Mucosa of gallbladder (tissue), 1 donor: ENCODE measurements around the gene EFCAB6. TPM values are rescaled to one million over a fixed set of nuclear protein-coding genes. Genes with fewer than 3 reads are reported as not detected.

Experiments used
- DNase-seq: peaks from one replicate; pipeline ENCODE4 v3.0.0-alpha.2; 2020; ENCODE audit warnings: low spot score
- total RNA-seq: library from RNA; stranded (reverse); gene quantifications from one replicate; pipeline ENCODE4 v1.2.1, GENCODE V29; 2021
- donor health status: DM: no; HTN: no; CAD: no.

Gene EFCAB6
- total RNA-seq, 1 donor from 2014 or later: 4.1 TPM

DNA sequence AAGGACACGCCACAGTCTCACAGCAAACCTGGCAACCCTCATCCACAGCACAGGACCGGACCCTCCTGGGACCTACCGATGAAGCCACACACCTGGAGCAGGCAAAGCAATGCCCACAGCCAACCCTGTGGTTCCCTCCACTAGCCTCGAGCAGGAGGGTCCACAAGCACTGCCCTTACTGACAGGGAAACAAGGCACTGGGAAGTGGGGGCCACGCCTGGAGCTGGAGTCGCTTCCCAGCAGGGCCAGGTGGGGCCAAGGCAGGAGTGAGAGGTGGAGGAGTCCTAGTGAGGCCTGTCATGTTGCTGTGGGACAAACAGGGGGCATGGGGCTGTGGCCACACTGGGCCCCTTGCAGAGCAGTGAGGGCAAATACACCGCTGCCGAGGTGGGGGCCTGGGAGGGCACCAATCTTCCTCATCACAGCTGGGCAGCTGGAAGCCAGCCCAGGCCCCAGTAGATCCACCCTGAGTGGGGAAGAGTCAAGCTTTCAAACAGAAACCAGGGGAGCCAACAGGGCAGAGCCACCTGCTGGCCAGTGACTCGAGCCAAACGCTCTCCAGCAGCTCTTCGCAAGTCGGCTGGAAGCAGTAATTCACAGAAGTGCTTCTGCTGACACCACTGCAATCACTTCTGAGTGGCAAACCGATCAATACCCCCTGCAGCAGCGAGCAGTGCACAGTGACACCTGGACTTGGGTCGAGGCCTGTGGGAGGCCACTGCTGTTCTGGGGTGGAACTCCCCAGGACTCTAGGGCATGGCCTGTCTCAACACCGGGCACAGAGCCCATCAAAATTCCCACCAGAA, 36.5 kb upstream of the EFCAB6 start:
- peak; percentile 41 for DNase-seq

GRCh38 chr22:43847376-43848289, 35.5 kb upstream of the EFCAB6 start:
- DNase-seq: no peak

DNA sequence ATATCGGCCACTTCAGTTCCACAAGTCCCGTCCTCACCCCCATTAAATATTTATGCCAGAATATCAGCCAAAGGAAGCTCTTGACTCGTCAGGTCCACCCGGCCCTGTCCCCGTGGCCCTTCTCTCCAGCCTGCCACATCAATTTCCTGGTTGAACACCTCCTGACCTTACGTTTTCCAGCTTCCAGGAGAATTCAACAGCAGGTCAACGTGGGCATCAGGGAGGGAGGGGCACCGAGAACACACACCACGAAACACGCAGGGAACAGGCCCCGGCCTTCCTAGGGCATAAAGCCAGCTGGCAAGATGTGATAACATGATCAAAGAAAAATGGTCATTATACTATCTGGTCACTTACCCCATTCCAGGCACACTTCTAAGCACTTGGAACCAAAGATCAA, 34.9 kb upstream of the EFCAB6 start:
- no peak for DNase-seq

DNA sequence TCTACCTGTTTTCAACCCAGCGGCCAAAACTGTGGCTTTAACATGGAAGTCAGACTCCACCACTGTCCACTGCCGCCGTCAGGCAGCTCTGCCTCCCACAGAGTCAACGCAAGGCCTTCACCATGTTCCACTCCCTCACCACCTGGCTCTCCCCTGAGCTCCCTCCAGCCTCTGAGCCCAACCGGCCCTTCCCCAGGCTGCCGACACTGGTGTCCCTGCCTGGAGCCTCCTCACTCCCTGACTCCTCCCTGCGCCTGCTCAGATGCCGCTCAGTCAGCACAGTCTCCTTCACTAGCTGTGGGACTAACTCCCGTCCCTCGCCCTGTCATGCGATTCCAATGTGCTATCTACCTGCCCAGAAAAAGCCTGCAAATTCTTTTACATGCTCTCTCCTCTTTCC, 33.9 kb upstream of the EFCAB6 start:
- DNase-seq: no peak

- DNase-seq: no peak
These were observed 32.7 kb upstream of the EFCAB6 start for GRCh38 chr22:43844560-43845545.

DNA sequence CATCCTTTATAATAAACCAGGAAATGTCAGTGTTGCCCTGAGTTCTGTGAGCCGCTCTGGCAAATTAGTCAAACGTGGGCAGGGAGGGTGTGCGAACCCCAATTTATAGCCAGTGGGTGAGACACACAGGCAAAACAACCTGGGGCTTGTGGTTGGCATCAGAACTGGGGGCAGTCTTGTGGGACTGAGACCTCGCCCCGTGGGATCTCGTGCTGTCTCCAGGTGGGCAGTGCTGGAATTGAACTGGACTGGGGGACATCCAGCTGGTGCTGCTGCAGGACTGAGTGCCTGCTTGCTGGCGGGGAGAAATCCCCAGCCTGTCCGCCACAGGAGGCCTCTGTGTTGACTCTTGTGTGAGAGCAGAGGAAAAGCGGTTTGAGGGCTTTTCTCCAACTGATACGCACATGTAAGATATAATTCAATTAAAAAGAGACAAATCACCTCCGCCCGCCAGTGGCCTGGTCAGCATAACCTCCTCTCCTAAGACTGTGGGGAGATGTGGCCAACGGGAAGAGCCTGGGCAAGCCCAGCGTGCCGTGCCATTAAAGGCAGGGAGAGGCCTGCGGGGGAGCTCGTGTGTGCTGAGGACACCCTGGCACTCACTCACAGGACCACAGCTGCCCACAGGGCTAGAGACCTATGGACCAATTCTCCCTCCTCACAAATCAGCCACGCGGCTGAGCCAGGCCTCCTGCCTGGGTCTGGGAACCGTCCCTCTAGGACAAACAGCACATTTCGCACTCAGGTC, 31.9 kb upstream of the EFCAB6 start:
- no peak for DNase-seq

GRCh38 chr22:43841742-43842141, 29.6 kb upstream of the EFCAB6 start:
- no peak for DNase-seq

GRCh38 chr22:43840851-43841250, 28.7 kb upstream of the EFCAB6 start:
- no peak for DNase-seq

DNA sequence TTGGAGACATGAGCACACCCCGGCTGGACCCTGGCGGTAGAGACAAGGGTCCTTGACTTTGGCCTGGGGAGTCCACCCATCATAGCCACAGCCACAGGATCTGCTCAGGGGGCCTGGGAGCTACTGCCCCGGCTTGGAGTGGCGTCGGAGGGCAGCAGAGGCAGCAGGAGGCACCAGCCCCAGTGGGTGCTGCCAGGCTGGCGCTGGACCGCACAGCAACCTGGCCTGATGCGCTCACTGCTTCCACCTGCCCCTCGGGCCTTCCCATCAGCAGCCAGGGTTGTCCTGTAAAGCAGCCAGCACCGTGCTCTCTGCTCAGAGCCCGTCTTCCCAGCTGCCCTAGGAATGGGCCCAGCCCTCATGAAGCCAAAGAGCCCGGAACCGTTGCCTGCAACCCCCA, 28.3 kb upstream of the EFCAB6 start:
- no peak for DNase-seq

DNA sequence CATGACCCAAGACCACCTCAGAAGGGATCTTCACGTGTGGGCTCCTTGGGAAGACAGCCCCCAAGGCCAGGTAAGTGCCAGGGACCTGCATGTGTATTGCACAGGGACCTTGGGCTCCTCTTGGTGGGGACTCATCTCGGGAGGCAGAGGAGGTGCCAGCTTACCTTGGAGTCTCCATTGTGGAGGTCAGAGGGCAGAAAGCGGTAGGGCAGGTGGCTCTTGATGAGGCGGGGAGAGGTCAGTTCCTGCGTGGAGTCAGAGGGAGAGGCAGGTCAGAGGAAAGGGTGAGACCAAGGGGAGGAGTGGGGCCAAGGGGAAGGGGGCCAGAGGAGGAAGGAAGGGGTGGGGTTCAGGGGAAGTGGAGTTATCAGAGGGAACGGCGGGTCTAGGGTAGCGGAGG, 27.7 kb upstream of the EFCAB6 start:
- DNase-seq: no peak

- no peak for DNase-seq
These were observed 26.6 kb upstream of the EFCAB6 start for GRCh38 chr22:43838571-43839307.

- no peak for DNase-seq
These were observed 26.1 kb upstream of the EFCAB6 start for GRCh38 chr22:43838161-43838560.

DNA sequence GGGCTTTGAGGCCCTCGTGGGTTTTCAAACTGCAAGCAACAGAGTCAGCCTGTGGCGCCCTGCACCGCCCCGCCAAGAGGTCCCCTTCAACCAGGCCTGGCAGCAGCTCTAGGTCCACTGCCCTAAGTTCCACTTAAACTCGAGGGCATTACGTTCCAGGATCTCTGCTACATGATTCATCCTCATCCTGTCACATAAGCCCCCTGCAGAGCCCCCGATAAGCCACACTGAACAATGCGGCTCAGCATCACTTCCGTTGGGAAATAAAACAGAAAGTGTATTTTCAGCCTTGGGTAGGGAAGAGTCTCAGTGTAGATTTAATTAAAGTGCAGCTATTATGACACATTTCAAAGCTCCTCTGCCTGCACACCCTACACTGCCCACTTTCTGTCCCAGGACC, 25.6 kb upstream of the EFCAB6 start:
- no peak for DNase-seq

DNA sequence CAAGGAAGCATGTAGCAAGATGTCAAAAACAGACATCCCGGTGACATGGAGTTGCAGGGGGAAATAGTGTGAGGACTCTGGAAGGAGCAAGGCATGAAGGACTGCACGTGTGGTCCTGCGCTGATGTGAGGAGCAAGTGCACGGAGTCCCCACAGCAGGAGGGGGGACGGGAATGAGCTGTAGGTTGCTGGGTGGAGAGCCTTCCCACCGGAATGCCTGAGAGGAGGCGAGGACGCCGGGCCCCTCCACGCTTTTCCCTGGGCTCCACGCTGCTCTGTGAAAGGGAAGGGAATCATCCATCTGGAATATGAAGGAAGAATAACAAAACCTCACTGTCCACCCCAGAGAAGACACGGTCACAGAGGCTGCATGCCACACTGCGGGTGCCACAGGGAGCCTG, 23.6 kb upstream of the EFCAB6 start:
- no peak for DNase-seq

DNA sequence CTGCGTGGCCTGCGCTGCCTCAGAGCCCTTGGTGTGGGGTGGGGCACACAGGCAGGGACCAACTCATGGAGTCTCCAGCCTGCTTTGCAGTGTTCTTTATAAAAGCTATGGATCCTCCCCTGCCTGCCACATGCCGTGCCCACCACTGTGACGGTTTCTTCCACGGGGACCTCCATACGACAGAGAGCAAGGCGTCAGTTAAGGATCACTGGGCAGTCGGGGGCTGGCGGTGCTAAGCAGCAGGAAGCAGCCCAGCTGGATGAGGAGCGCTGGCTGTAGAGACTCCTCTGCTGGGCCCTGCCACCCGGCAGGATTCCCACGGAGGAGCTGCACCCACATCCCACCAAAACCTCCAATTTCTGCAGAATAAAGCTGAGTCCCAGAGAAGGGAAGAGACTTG, 23.1 kb upstream of the EFCAB6 start:
- DNase-seq: no peak

- DNase-seq: no peak
These were observed 21.5 kb upstream of the EFCAB6 start for GRCh38 chr22:43833286-43834240.

DNA sequence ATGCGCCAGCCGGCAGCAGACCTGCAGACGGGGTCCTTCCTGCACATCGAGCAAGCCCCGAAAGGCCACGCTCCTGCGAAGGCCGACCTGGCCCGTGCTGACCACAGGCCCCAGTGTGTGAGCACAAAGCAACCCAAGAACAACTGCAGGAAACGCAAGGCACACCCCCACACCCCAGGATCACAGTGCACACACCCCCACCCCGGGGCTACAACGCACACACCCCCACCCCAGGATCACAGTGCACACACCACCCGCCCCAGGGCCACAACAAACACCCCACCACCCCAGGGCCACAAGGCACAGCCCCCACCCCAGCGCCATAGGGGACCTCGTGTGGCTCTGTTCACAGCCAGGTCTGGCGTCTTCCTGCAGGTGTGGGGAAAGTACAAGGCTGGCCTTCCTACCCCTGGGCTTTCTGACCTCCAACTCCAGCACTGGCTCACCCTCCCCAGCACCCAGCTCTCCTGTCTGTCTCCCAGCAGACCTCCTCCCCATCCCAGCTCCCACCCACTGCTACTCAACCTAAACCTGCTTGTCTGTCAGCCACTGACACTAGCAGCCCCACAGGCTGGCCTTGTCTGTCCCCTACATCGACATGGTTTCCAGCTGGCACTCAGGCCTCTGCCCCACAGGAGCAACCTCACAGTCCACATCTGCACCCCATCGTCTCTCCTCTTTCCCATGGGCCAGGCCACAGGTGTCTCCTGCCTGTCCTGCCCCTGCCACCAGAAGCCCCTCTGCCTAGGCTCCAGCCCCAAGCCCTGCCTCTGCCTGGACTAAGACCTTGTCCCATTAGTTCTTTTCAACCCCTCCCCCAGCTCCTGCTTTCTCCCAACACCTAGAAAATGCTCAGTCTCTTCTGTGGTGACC, 20.5 kb upstream of the EFCAB6 start:
- no peak for DNase-seq
